ENCODE data around the gene FRMD4A.
"Not testable (repeated sequence)": the region's sequence is repeated elsewhere in the genome, so short reads cannot be mapped to it uniquely, and the experiment has no call there.

The FRMD4A gene

GRCh38 chr10:13924040-13924725, 406.5 kb downstream of the FRMD4A start:
- in situ Hi-C loops (cut with MboI; ENCODE audit: low sequenced_read_pairs) = no loop called here

DNA sequence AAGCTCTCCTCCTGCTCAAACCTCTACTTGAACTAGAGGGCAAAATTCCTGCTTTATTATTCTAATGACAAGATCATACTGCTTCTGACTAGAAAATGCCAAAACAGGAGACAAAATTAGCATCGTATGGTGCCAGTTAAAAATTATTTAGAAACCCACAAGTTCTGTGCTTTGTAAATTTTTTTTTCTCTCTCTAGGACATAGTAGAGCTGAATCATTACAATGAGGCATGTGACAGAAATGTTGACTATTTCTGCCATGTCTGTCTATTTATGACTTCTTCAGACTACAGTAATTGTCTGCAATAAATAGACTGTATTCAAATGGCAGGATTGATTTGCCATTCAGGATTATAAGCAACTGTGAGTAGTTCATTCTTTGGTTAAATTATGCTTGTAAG, 408.1 kb downstream of the FRMD4A start:
- in situ Hi-C loops (cut with MboI; ENCODE audit: low sequenced_read_pairs) = no loop called here

DNA sequence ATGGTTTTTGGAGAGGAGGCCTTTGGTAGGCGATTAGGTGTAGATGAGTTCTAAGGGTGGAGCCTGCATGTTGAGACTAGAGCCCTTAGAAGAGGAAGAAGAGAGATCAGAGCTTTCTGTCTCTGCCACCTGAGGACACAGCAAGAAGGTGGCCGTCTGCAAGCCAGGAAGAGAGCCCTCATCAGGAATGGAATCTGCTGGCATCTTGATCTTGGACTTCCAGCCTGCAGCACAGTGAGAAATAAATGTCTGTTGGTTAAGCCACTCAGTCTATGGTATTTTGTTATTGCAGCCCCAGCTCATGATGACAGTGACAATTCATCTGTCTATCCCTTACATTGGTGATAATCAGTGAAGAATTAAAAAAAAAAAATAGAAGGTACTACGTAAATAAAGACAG, 408.8 kb downstream of the FRMD4A start:
- in situ Hi-C loops (cut with MboI; ENCODE audit: low sequenced_read_pairs) = no loop called here

DNA sequence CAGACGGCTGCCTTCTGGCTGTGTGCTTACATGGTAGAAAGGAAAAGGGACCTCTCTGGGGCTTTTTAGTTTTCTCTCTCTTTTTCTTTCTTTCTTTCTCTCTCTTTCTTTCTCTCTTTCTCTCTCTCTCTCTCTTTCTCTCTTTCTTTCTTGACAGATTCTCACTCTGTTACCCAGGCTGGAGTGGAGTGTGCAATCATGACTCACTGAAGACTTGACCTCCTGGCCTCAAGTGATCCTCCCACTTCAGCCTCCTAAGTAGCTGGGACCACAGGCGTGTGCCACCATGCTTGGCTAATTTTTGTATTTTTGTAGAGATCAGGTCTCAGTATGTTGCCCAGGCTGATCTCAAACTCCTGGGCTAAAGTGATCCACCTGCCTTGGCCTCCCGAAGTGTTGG, 409.6 kb downstream of the FRMD4A start:
- in situ Hi-C loops (cut with MboI; ENCODE audit: low sequenced_read_pairs) = not testable (repeated sequence)

- in situ Hi-C loops (cut with MboI; ENCODE audit: low sequenced_read_pairs) = no loop called here
Measured at GRCh38 chr10:13920465-13920864, 410.3 kb downstream of the FRMD4A start.

DNA sequence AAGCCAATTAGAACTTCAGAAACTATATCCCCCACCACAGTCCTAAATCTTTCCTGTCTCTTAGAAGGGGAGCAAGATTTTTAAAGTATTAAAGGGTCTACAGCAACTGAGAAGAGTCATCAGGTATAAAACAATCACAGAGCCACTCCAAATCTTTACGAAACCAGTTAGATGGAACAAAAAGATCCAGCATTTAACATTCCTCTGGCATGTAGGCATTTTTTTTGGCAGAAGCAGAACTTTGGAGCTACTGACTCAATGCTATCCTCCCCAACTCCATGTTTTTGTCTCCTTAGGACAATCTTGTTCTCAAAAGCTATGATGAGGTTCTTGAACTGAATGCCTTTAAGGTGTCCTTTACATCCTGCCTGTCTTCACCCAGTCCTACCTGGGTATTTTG, 410.7 kb downstream of the FRMD4A start:
- in situ Hi-C loops (cut with MboI; ENCODE audit: low sequenced_read_pairs) = no loop called here

DNA sequence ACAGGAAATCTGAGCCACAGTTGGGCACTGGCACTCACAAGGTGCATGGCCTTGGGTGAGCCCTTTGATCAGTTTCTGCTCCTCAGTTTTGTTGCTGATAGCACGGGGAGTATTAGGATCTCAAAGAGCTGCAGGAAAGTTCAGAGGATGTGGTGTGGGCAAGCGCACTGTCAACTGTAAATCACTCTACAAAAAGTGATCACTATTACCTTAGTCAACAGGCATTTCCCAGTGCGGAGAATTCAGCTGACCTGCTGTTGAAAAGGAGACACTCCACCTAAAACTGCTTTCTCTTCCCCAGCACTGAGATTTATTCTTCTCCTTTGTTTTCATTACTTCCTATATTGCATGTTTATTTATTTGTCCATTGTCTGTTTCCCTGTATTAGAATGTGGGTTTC, 412.9 kb downstream of the FRMD4A start:
- in situ Hi-C loops (cut with MboI; ENCODE audit: low sequenced_read_pairs) = no loop called here

GRCh38 chr10:13916384-13916947, 414.3 kb downstream of the FRMD4A start:
- in situ Hi-C loops (cut with MboI; ENCODE audit: low sequenced_read_pairs) = no loop called here

DNA sequence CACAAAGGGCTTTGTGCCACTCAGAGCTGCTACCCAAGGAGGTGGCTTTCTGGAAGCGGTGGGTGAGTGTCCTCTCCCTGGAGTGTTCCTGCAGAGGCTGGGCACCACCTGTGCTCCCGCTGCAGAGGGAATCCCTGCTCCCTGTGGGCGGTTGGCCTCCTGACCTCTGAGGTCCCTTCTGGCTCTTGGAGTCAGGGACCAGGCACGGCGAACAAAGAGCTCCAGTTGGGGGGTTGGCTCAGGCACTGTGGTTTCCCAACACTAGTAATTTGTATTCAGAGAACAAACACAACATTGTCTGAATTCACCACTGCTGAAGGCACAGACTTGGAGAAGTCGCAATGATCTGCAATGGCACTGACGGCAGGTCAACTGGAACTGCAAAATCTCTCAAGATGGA, 415.0 kb downstream of the FRMD4A start:
- in situ Hi-C loops (cut with MboI; ENCODE audit: low sequenced_read_pairs) = no loop called here

DNA sequence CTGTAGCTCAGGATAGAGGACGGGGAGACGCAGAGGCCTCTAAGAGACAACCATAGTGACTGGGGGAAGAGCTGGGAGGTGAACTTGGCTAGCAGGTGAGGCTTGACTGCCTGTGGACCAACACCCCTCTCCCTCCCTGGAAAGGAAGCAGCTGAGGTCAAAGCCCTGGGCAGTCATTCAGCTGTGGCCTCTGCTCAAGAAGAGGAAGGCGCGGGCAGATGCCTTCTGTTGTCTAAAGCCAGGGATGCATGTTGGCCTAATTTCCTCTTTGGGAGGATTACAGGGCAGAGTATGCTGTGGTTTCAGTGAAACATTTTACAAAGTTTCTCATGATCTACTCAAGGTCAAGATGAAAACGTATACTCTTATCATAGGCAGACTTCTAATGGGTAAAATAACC, 416.8 kb downstream of the FRMD4A start:
- in situ Hi-C loops (cut with MboI; ENCODE audit: low sequenced_read_pairs) = no loop called here

GRCh38 chr10:13911821-13912520, 418.8 kb downstream of the FRMD4A start:
- in situ Hi-C loops (cut with MboI; ENCODE audit: low sequenced_read_pairs) = no loop called here

- in situ Hi-C loops (cut with MboI; ENCODE audit: low sequenced_read_pairs) = no loop called here
Measured at GRCh38 chr10:13909516-13910258, 421.0 kb downstream of the FRMD4A start.

GRCh38 chr10:13908475-13908874, 422.2 kb downstream of the FRMD4A start:
- in situ Hi-C loops (cut with MboI; ENCODE audit: low sequenced_read_pairs) = no loop called here

DNA sequence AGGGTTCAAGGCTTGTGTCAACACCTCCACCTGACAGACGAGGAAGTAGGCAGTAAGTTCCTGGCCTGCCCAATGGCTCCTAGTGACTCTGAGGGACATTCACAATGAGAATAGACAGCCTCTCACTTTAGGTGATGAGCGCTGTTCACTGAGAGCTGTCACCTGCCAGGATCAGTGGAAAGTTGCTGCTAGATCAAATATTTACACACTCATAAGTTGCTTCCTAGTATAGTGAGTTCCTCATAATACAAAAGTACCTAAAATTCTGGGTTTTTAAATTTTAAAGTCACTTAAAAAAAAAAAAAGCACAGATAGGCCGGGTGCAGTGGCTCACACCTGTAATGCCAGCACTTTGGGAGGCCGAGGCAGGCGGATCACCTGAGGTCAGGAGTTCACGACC, 423.2 kb downstream of the FRMD4A start:
- in situ Hi-C loops (cut with MboI; ENCODE audit: low sequenced_read_pairs) = no loop called here

DNA sequence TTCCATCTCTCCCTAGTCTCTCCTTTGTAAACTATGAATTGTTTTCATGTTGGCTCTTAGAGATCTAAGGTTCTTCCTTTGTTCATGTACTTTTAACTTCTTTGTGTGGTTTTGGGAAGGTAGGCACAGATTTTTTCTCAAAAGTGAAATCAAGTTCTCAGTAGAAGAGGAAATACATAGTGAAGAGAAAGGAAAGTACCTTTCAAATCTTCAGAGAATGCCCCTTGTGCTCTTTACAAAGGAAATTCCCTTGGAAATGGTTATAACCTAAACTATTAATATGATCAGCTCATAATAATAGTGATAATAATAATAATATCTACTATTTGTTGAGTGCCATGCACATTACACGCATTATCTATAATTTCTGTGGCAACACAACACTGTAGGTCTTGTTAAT, 425.4 kb downstream of the FRMD4A start:
- in situ Hi-C loops (cut with MboI; ENCODE audit: low sequenced_read_pairs) = no loop called here

- in situ Hi-C loops (cut with MboI; ENCODE audit: low sequenced_read_pairs) = no loop called here
Measured at GRCh38 chr10:13904064-13904463, 426.7 kb downstream of the FRMD4A start.

DNA sequence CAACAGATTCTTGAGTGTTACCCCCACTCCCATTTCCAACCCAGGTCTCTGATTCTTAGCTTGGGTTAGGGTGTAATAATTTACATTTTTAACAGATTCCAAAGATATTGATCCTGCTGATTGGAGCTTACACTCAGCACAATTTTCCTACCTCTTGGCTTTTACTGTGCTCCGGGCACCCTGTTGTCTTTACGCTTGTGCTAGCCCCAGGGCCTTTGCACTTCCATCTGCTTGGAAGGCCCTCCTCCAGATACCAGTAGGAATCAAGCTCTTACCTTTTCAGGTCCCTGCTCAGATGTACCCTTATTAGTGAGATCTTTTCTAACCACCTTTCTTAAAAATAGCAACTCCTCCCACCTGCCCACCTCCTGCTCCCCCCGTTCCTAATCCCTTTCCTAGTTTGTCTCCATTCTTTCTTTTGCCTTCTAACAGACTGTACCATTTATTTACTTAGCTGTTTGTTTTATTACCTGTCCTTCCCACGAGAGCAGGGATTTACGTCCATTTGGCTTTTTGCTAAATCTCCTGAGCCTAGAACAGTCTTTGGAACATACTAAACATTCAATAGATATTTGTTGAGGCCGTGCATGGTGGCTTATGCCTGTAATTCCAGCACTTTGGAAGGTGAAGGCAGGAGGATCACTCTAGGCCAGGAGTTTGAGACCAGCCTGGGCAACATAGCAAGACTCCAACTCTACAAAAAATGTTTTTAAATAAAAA, 427.7 kb downstream of the FRMD4A start:
- in situ Hi-C loops (cut with MboI; ENCODE audit: low sequenced_read_pairs) = no loop called here

- in situ Hi-C loops (cut with MboI; ENCODE audit: low sequenced_read_pairs) = no loop called here
Measured at GRCh38 chr10:13899941-13900340, 430.8 kb downstream of the FRMD4A start.

- in situ Hi-C loops (cut with MboI; ENCODE audit: low sequenced_read_pairs) = not testable (repeated sequence)
Measured at GRCh38 chr10:13896146-13896545, 434.6 kb downstream of the FRMD4A start.

GRCh38 chr10:13894412-13895093, 436.2 kb downstream of the FRMD4A start:
- in situ Hi-C loops (cut with MboI; ENCODE audit: low sequenced_read_pairs) = no loop called here

Data from HL-60/S4 treated with retinoic acid at 250 ng/mL for 4 days and 3 days (cell line).